Mesendoderm (in vitro differentiated cells): ENCODE results near the gene KCNG1.

ENCODE experiments used
- DNase-seq: peaks from one replicate; pipeline ENCODE4 v3.0.0; 2013
- H2AK5ac ChIP-seq: 2 replicates; pipeline ENCODE4 v1.6.1; 2013; ENCODE audit warnings: low read length, inconsistent platforms
- H2BK120ac ChIP-seq: 2 replicates; pipeline ENCODE4 v1.6.1; 2013; ENCODE audit warnings: low read depth, mild to moderate bottlenecking, low read length, moderate library complexity, mixed read lengths
- H2BK15ac ChIP-seq: replicated peaks from 2 replicates; pipeline ENCODE4 v1.6.1; 2013; ENCODE audit warnings: low read depth, mild to moderate bottlenecking, moderate library complexity
- H2BK5ac ChIP-seq: 2 replicates; pipeline ENCODE4 v1.6.1; 2013; ENCODE audit warnings: low read length, inconsistent platforms
- H3K18ac ChIP-seq: 2 replicates; pipeline ENCODE4 v1.6.1; 2013; ENCODE audit warnings: mild to moderate bottlenecking, low read length, mixed read lengths
- H3K23ac ChIP-seq: one replicate; pipeline ENCODE4 v1.6.1; 2013; ENCODE audit warnings: low read length
- H3K27ac ChIP-seq: 2 replicates; pipeline ENCODE4 v1.5.1; 2013; ENCODE audit warnings: low read depth, mild to moderate bottlenecking, inconsistent platforms, low read length, moderate library complexity
- H3K27me3 ChIP-seq: 2 replicates; pipeline ENCODE4 v1.6.1; 2013; ENCODE audit warnings: low read length, control low read depth, mild to moderate bottlenecking, inconsistent platforms; ENCODE audit not compliant: insufficient read depth, poor library complexity
- H3K36me3 ChIP-seq: 2 replicates; pipeline ENCODE4 v1.6.1; 2013; ENCODE audit warnings: low read length, inconsistent platforms; ENCODE audit not compliant: control insufficient read depth, insufficient read depth
- H3K4ac ChIP-seq: one replicate; pipeline ENCODE4 v1.6.1; 2013; ENCODE audit warnings: low read depth, mild to moderate bottlenecking, low read length, moderate library complexity
- H3K4me1 ChIP-seq: 2 replicates; pipeline ENCODE4 v1.6.1; 2013; ENCODE audit warnings: low read depth, low read length, inconsistent platforms; ENCODE audit not compliant: control insufficient read depth
- H3K4me2 ChIP-seq: 2 replicates; pipeline ENCODE4 v1.6.1; 2013; ENCODE audit warnings: low read length
- H3K4me3 ChIP-seq: 2 replicates; pipeline ENCODE4 v1.5.1; 2013; ENCODE audit warnings: mild to moderate bottlenecking, low read length
- H3K56ac ChIP-seq: one replicate; pipeline ENCODE4 v1.6.1; 2013; ENCODE audit warnings: low read length
- H3K79me1 ChIP-seq: 2 replicates; pipeline ENCODE4 v1.6.1; 2013; ENCODE audit warnings: low read length, inconsistent platforms
- H3K79me2 ChIP-seq: 2 replicates; pipeline ENCODE4 v1.6.1; 2013; ENCODE audit warnings: mild to moderate bottlenecking, low read length; ENCODE audit not compliant: control insufficient read depth, insufficient read depth
- H3K9ac ChIP-seq: 2 replicates; pipeline ENCODE4 v1.6.1; 2013; ENCODE audit warnings: low read length, inconsistent platforms
- H4K5ac ChIP-seq: one replicate; pipeline ENCODE4 v1.6.1; 2013; ENCODE audit warnings: low read length
- H4K8ac ChIP-seq: one replicate; pipeline ENCODE4 v1.6.1; 2013; ENCODE audit warnings: low read depth, mild to moderate bottlenecking, control low read depth, low read length, moderate library complexity
- WGBS: extraction: QIAGEN DNeasy Blood & Tissue Kit; methylation state at CpG from one replicate; pipeline ENCODE4 v1.1.7; 2013; ENCODE audit warnings: low lambda C conversion rate, missing lambda C conversion rate; ENCODE audit not compliant: insufficient coverage; ENCODE audit errors: extremely low coverage; 5-methylcytosine and 5-hydroxymethylcytosine counted together

Gene KCNG1

DNA sequence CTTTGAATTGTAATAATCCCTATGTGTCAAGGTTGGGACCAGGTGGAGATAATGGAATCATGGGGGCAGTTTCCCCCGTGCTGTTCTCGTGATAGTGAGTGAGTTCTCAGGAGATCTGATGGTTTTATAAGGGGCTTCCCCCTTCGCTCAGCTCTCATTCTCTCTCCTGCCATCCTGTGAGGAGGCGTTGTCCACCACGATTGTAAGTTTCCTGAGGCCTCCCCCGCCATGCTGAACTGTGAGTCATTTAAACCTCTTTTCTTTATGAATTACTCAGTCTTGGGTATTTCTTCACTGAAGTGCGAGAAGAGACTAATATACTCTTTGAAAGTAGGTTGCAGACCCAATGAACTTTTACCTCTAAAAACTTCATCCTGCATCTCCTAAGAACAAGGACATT, 39.2 kb upstream of the KCNG1 start:
- Histone ChIP-seq H3K27me3 (no peaks in the 10 kb centered on the region), H3K79me1 (no peaks in the 10 kb centered on the region), H4K5ac (no peak overlapping the region), H2BK120ac (no peak overlapping the region), H3K23ac (no peak overlapping the region), H3K79me2 (no peaks in the 10 kb centered on the region), H3K4me3 (no peak overlapping the region), H4K8ac (no peak overlapping the region), H3K27ac (no peak overlapping the region), H3K36me3 (no peaks in the 10 kb centered on the region), H3K4me2 (no peak overlapping the region), H2BK5ac (no peak overlapping the region), H2BK15ac (no peak overlapping the region), H3K18ac (no peak overlapping the region), H3K4ac (no peak overlapping the region), H2AK5ac (no peak overlapping the region), H3K4me1 (peaks cover 7% of the 10 kb centered on the region), H3K9ac (no peak overlapping the region), H3K56ac (no peak overlapping the region)
- DNase-seq: no peak
- no CpG with 5 or more reads among the region's 7 CpGs for WGBS

GRCh38 chr20:51061418-51062045, 38.6 kb upstream of the KCNG1 start:
- H4K8ac ChIP-seq: no peak overlapping the region
- no peaks in the 10 kb centered on the region for H3K79me1 ChIP-seq
- no peak overlapping the region for H3K9ac ChIP-seq
- no peak overlapping the region for H3K27ac ChIP-seq
- no peak overlapping the region for H3K4me2 ChIP-seq
- peak overlapping the region; percentile 96 for H2AK5ac ChIP-seq
- H3K18ac ChIP-seq: no peak overlapping the region
- H2BK15ac ChIP-seq: no peak overlapping the region
- H3K56ac ChIP-seq: peak overlapping the region; percentile 45
- no peaks in the 10 kb centered on the region for H3K27me3 ChIP-seq
- 100% methylated on average over 1 of the region's 5 CpGs for WGBS
- H3K79me2 ChIP-seq: no peaks in the 10 kb centered on the region
- H3K36me3 ChIP-seq: no peaks in the 10 kb centered on the region
- no peak overlapping the region for H3K4me3 ChIP-seq
- no peak overlapping the region for H3K23ac ChIP-seq
- no peak overlapping the region for H2BK120ac ChIP-seq
- DNase-seq: no peak
- no peak overlapping the region for H2BK5ac ChIP-seq
- no peak overlapping the region for H4K5ac ChIP-seq
- H3K4ac ChIP-seq: no peak overlapping the region
- peaks cover 7% of the 10 kb centered on the region for H3K4me1 ChIP-seq

DNA sequence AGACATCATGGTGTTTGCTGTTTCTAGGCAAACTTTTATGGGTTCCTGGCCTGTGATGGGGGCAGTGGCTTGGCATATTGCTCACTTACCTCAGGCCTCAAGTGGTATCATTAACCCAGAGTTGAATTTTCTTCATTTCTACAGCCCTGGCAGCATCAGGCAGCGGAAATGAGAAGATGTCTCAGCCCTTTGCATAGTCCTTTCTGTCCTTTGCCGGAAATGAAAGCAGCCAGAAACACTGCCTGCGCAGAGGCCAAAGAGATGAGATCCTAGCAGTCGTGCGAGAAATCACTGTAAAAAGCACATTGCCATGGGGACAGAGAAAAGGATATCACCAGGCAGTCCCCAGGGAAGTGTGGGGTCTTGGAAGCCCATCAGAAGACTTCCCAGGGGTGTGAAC, 37.4 kb upstream of the KCNG1 start:
- no peak overlapping the region for H4K8ac ChIP-seq
- H2BK120ac ChIP-seq: no peak overlapping the region
- H3K9ac ChIP-seq: no peak overlapping the region
- H3K79me2 ChIP-seq: no peaks in the 10 kb centered on the region
- no peak overlapping the region for H3K23ac ChIP-seq
- H3K4me2 ChIP-seq: no peak overlapping the region
- no peak overlapping the region for H2BK5ac ChIP-seq
- H3K4me1 ChIP-seq: peaks cover 7% of the 10 kb centered on the region
- no CpG with 5 or more reads among the region's 5 CpGs for WGBS
- H2BK15ac ChIP-seq: no peak overlapping the region
- peak overlapping the region; percentile 18 for H3K18ac ChIP-seq
- H2AK5ac ChIP-seq: no peak overlapping the region
- no peak overlapping the region for H3K4ac ChIP-seq
- no peaks in the 10 kb centered on the region for H3K27me3 ChIP-seq
- H3K56ac ChIP-seq: peak overlapping the region; percentile 3
- no peak overlapping the region for H4K5ac ChIP-seq
- H3K79me1 ChIP-seq: no peaks in the 10 kb centered on the region
- H3K27ac ChIP-seq: no peak overlapping the region
- H3K4me3 ChIP-seq: no peak overlapping the region
- H3K36me3 ChIP-seq: no peaks in the 10 kb centered on the region
- DNase-seq: no peak

DNA sequence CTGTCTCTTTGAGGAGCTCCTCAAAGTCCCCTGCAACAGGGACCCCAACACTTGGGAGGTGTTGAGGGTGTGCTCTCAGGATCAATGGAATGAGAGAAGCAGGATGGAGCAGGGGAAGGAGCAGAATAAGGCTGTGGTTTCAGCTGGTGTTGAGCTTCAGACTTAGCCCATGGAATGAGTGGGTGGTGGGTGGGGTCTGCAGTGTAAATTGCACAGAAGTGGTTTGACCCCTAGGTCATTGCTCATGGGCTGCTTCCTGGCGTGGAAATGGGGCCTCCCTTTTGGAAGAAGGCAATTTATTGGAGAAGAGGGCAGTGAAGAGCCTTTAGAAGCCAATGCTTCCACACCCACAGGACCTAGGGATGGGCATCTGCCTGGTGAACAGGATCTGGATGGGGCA, 37.0 kb upstream of the KCNG1 start:
- H3K27ac ChIP-seq: no peak overlapping the region
- no peak overlapping the region for H2BK120ac ChIP-seq
- no peak overlapping the region for H4K8ac ChIP-seq
- no peak overlapping the region for H4K5ac ChIP-seq
- no peaks in the 10 kb centered on the region for H3K27me3 ChIP-seq
- H3K79me1 ChIP-seq: no peaks in the 10 kb centered on the region
- no CpG with 5 or more reads among the region's 1 CpG for WGBS
- H2BK15ac ChIP-seq: no peak overlapping the region
- H3K4me1 ChIP-seq: peaks cover 7% of the 10 kb centered on the region
- no peaks in the 10 kb centered on the region for H3K36me3 ChIP-seq
- H3K18ac ChIP-seq: no peak overlapping the region
- no peak overlapping the region for H2AK5ac ChIP-seq
- peak overlapping the region; percentile 3 for H3K56ac ChIP-seq
- no peak for DNase-seq
- H2BK5ac ChIP-seq: no peak overlapping the region
- no peak overlapping the region for H3K4ac ChIP-seq
- no peak overlapping the region for H3K23ac ChIP-seq
- H3K4me3 ChIP-seq: no peak overlapping the region
- no peak overlapping the region for H3K9ac ChIP-seq
- H3K4me2 ChIP-seq: no peak overlapping the region
- no peaks in the 10 kb centered on the region for H3K79me2 ChIP-seq

- WGBS: no CpG with 5 or more reads among the region's 9 CpGs
These were observed 35.1 kb upstream of the KCNG1 start for GRCh38 chr20:51058017-51058416.

GRCh38 chr20:51054233-51054632, 31.3 kb upstream of the KCNG1 start:
- no peak overlapping the region for H4K8ac ChIP-seq
- no peak overlapping the region for H3K56ac ChIP-seq
- no peak overlapping the region for H3K27ac ChIP-seq
- H4K5ac ChIP-seq: no peak overlapping the region
- no peaks in the 10 kb centered on the region for H3K36me3 ChIP-seq
- H3K23ac ChIP-seq: no peak overlapping the region
- H2BK120ac ChIP-seq: no peak overlapping the region
- H3K4me1 ChIP-seq: peaks cover 7% of the 10 kb centered on the region
- no peak overlapping the region for H3K4me3 ChIP-seq
- no peak overlapping the region for H2AK5ac ChIP-seq
- no peak overlapping the region for H3K4ac ChIP-seq
- H3K4me2 ChIP-seq: no peak overlapping the region
- H3K27me3 ChIP-seq: no peaks in the 10 kb centered on the region
- no CpG with 5 or more reads among the region's 11 CpGs for WGBS
- H2BK15ac ChIP-seq: no peak overlapping the region
- no peak for DNase-seq
- H3K79me1 ChIP-seq: no peaks in the 10 kb centered on the region
- H2BK5ac ChIP-seq: no peak overlapping the region
- H3K79me2 ChIP-seq: no peaks in the 10 kb centered on the region
- no peak overlapping the region for H3K9ac ChIP-seq
- no peak overlapping the region for H3K18ac ChIP-seq

More at GRCh38 chr20:51058017-51058416, 35.1 kb upstream of the KCNG1 start:
- peak overlapping the region; percentile 9 for H3K18ac ChIP-seq
- peak overlapping the region; percentile 15 for H3K27ac ChIP-seq
- H3K4me3 ChIP-seq: no peak overlapping the region
- no peak overlapping the region for H2BK15ac ChIP-seq
- peak; percentile 50 for DNase-seq
- peaks cover 7% of the 10 kb centered on the region for H3K4me1 ChIP-seq
- peak overlapping the region; percentile 6 for H3K9ac ChIP-seq
- H3K56ac ChIP-seq: peak overlapping the region; percentile 19
- H4K8ac ChIP-seq: no peak overlapping the region
- H3K79me2 ChIP-seq: no peaks in the 10 kb centered on the region
- no peak overlapping the region for H3K4me2 ChIP-seq
- no peak overlapping the region for H3K23ac ChIP-seq
- H3K4ac ChIP-seq: no peak overlapping the region
- no peaks in the 10 kb centered on the region for H3K36me3 ChIP-seq
- H4K5ac ChIP-seq: no peak overlapping the region
- peak overlapping the region; percentile 57 for H2BK5ac ChIP-seq
- H2BK120ac ChIP-seq: no peak overlapping the region
- no peak overlapping the region for H2AK5ac ChIP-seq
- no peaks in the 10 kb centered on the region for H3K27me3 ChIP-seq
- no peaks in the 10 kb centered on the region for H3K79me1 ChIP-seq
